DMS79 (cell line): ENCODE results near the gene PIN4.
A peak's percentile ranks its signal among the peaks of the same experiment; 100 is the strongest.
"Not testable (repeated sequence)": the region's sequence is repeated elsewhere in the genome, so short reads cannot be mapped to it uniquely, and the experiment has no call there.

ENCODE experiments used
- DNase-seq: peaks from one replicate; lab custom pipeline; 2025; lab: John Stamatoyannopoulos, UW

The PIN4 gene

DNA sequence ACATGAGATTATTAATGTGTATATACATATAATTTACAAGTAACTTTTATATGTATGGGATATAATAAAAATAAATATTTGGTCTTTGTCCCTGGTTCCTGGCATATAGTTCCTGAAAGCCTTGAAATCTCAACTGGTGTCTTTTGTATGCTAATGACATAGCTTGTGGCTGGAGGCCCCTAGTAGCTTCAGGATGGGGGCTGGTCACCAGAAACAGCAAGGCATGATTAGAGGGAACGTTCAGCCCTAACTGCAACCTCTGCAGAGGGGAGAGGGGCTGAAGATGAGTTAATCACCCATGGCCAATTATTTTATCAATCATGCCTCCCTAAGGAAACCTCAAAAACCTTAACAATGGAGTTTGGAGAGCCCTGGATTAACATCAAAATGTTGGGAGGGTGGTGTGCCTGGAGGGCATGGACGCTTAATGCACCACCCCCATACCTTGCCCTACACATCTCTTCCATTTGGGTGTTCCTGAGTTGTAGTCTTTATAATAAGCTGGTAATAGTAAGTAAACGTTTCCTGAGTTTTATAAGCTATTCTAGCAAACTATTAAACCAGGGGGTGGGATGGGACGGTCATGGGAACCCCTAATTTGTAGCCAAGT lies 21.3 kb downstream of the PIN4 start:
- DNase-seq, result no peak

DNA sequence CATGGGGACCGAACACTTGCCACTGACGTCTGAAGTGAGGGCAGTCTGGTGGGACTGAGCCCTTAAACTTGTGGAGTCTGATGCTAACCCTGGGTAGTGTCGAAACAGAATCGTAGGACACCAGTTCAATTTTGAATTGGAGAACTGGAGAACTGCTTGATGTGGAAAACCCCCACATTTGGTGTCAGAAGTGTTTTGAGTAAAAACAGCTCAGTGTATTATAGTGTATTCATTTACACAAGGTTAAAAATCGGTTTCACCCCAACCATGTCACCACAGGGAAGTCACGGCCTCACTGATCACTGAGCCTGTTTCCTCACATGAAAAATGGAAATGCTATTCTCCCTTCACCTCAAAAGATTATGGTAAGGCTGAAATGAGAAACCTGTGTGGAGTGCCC lies 21.9 kb downstream of the PIN4 start:
- no peak for DNase-seq

DNA sequence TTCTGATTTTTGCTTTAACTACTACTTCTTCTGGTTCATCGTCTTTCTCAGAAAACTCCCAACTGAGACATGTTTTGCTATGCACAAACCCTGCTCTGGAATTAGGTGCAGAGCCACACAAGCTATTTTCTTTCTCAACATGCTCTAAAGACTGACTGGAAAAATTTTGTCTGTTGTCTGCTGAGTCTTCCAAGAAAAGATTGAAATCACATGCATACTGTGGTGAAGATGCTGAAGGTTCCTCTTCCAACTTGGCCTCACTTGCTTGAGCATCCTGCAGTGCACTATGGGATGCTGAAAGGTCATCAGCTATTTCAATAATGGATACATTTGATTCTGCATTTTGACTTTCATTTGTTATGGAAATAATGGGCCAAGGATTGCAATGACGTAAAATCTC lies 24.1 kb downstream of the PIN4 start:
- DNase-seq, result no peak

DNA sequence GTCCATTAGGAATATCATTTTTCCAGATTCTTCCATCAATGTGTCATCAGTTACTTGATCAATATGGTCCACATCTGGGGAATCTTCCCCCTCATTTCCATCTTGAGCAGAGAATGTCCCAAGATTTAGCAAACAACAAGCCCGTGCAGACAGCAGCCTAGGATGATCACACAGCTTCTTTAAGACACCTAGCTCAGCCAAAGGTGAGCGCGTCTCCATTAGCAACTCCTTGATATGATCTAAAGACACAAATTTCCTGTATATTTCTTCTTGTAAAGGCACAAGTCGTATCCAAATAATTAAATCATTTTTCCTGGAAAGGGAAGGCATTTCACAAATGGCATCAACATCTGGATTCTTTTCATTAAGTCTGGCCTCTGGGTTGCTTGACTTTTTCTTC lies 25.8 kb downstream of the PIN4 start:
- no peak for DNase-seq

DNA sequence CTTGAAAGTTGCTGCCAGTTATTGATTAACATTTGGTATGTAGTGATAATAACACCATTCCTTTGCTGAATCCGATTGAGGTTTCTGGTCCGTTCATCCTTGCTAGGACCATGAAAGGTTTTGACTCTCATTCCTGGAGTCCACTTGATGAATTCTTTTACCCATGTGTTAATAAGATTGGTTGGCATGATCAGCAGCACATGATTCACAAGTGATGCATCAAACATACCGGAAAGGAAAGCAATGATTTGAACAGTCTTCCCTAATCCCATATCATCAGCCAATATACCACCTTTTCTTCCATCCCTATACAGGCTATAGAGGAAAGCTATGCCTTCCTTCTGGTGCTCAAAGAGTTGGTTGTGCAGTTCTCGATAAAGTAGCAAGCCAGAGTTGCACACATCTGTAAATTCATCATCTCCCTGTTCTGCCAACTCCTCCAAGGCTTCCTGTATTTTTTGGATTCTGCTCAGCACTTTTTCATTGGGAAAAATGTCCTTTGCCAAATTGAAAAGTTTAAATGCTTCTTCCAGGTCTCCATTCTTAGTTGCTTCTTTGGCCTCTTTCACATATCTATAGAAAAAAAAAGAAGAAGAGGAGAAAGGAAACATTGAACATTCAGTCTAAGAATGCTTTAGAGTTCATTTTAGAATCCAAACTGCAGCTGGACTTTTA lies 26.7 kb downstream of the PIN4 start:
- DNase-seq, result no peak

DNA sequence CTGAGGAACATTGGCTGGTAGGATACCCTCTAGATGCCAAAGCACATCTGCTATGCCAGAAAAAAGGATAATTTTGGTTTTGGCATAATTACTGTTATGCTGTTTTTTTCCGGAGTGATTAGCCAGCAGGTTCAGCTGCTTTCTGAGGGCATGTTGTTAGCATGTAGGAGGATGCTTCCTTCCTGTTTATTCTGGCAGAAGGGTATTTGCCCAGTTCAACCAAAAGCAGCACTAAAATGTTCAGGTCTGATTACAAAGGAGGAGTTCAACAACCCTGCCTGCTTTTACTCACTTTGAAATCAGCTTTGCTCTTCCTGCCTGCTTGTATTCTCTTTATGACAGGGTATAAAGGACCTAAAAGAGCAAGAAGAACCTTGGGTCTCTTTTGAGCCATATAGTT lies 35.4 kb downstream of the PIN4 start:
- DNase-seq, result no peak

DNA sequence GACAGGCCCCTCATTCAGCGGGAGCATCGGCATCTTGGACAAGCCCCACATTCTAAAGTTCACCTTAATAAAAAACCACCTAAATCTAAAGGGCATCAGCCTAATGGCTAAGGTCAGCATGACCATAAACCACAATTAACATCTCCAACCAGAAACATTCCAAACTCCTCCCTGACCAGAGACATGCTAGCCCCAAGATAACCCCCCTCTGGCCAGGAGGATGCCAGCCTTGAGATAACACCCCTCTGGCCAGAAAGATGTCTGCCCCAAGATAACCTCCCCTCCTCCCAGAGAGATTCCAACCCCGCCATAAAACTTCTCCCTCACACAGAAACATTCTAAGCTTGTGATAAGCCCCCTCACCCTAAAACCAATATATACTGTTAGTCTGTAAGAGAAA lies 38.8 kb downstream of the PIN4 start:
- DNase-seq, result not testable (repeated sequence)

DNA sequence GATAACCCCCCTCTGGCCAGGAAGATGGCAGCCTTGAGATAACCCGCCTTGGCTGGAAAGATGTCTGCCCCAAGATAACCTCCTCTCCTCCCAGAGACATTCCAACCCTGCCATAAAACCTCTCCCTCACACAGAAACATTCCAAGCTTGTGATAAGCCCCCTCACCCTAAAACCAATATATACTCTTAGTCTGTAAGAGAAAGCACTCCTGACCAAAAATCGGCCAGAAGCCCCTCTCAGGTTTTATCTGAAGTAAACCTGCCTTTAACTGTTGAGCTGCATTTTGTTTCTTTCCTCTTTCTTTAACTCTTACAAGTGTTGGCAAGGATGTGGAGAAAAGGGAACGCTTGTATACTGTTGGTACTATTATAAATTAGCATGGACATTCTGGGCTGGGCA lies 48.7 kb downstream of the PIN4 start:
- DNase-seq, result no peak

DNA sequence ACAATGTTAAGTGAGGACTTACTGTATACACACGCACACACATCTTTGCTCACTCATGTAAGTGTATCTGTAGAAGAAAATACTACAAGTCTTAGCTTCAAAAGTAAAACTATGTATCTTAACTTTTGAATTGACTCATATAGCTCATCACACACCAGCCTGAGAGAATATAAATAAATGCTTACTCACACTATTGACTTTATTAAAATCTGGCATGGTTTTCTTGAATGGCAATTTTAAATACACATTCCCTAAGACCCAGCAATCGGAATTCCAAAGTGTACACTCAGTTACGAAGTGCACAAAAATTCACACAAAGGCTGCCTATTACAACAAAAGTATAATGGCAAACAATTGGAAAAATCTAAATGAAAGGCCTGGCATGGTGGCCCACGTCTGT lies 55.3 kb downstream of the PIN4 start:
- no peak for DNase-seq

DNA sequence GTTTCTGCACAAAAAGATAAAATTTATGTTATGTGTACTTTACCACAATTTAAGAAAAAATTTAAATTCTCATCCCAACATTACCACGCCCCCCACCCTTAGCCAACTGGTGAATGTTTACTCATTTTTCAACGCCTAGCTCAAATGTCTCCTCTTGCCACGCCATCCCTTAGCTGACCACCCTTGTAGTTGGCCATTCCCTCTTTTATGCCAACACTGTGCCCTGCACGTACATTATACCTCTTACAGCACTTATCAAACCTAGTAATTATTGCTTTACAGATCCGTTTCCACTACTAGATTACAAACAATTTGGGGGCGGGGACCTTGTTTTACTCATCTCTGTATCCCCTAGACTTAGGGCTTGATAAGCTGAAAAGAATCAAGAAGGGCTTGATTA lies 56.6 kb downstream of the PIN4 start:
- no peak for DNase-seq

DNA sequence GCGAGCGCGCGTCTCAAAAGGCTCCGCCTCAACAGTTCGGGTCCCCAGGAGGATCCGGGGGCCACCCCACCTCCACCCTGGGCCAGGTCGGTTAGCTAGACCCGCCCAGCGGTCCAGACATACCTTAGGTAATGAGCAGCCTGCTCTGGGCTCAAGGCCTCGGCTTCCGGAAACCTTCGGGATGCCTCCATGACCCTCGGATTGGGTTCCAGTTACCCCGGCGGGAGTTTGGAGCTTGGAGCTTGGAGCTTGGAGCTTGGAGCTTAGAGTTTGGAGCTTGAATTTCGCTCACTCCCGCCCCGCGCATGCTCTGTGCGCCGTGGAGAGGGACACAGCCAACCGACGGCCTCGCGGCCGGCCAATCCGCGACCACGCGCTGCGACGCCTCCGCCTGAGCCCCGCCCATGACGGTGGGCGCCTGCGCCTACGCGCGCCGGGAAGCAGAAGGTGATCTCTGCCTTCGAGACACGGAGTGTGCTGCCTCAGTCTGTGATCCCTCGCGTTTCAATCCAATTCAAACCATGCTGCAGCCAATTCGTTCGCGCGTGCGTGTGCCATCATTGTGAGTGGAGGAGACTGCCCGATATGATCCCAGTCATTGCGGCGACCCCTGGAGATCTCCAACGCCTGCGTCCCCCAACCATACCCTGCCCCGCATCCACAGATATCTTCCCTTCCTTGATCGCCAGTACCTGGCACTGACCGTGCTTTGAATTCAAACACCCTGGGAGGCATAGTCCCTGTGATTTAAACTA lies 57.3 kb downstream of the PIN4 start, which contains the start of gene ERCC6L:
Gene ERCC6L, minus strand, starts transcription at position 307 of the 755 bp plus-strand sequence. Its CDS starts 116 bp downstream, at position 191.
- DNase-seq, result peak; percentile 35

DNA sequence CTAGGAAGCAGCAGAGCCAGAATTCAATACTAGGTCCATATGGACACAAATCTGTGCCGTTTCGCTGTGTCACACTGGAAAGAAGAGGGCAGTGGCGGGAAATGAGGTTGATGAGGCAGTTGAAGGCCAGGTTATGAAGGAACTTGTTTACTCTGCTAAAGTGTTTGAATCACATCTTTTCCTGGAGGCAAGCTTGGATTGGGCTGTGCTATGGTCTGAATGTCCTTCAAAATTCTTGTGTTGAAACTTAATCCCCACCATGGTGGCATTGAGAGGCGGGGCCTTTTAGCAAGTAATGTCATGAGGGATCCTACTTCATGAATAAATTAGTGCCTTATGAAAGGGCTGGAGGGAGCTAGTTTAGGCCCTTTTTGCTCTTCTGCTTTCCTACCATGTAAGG lies 59.4 kb downstream of the PIN4 start:
- DNase-seq, result no peak

DNA sequence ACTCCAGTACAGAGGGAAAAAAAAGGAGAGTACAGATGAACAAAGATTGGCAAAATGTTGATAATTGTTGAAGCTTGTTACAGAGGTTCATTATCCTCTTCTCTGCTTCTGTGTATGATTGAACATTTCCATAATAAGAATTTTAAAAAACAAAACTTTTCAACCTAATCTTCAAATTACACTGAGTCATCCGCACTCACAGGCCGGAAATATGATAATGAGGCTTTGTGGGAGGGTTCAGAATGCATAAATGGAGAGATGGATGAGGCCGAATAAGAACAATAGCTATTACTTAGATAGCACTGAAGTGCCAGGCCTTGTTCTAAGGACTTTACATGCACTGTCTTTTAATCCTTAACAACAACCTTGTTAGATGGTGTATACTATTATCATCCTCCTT lies 61.9 kb downstream of the PIN4 start:
- DNase-seq, result no peak

DNA sequence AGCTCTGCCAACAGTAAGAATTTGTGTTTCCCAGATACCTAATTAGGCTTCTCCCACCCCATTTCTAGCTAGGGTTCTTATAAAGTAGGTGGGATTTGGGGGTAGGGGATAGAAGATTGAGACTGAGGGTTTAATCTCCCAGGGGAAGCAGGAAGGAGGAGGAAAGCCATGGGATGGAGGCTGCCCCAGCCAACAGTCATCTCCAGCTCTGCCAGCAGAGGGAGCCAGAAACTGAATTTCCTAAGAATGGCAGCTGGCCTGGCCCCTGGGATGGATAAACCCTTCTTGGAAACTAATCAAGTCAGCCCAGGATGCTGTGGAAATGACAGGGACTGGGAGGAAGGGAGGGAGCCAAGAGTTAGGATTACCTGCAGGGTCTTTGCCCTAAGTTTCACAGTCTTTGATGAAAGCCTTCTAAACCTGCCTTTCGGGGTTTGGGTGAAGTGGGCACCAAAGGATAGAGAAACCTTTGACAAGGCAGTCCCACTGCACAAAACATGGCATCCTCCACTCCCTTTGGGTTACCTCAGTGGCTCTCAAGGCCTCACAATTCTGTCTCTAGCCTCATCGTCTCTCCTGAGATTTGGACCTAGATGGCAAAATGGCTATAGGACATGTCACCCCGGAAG lies 64.0 kb downstream of the PIN4 start:
- DNase-seq, result no peak

DNA sequence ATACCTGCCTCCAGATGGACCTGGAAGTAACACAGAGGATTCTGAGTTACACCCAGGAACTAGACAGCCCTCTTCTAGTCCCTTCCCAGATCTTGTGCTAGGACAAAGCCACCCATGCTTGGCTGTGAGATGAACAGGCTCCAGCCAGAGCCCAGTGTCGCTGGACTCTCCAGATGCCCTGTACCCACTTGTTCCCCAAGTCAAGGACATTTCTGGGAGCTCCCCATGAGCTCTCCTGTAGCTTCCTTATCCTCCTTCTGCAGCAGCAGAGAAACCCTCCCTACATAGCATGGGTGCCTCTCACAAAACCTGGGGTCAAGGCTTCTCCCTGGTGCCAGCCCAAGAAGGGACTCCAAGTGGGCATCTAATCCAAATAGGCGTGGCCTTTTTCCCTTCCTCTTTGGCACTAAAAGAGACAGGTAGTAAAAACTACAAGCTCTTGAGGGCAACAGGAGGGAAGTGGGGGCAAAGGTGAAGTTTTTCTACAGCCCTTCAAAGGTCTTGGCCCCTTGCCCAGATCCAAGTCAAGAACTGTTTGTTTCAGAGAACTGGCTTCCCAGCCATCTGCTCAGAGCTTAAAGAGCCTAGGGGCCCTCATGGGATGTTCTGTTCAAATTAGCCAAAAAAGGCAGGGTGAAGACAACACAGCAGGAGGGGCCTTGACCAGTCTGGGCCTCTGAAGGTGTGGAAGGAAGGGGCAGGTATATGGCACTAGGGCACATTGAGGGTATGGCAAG lies 65.8 kb downstream of the PIN4 start:
- peak; percentile 57 for DNase-seq
